Heart left ventricle (tissue), 16 donors: ENCODE results near the gene DLX3. TPM values are rescaled to one million over a fixed set of nuclear protein-coding genes. Genes with fewer than 3 reads are reported as not detected.

ENCODE experiments used
- ATAC-seq, 4 donors: fragments of 200-7000 bp; cut with Tn5 transposase; one replicate each; pipeline ENCODE4 v1.9.1; 2020 to 2022; ENCODE audit warnings: moderate library complexity in 4 of 4, mild to moderate bottlenecking in 3 of 4, moderate number of reproducible peaks in 1 of 4
- DNase-seq, 5 donors: peaks; one replicate each; pipeline ENCODE4 v3.0.0-alpha.2; 2020
- H3K27ac ChIP-seq, 12 donors: fragments of 200-600 bp; sonication (generic) in 4 of 12; one replicate each; pipeline versions ENCODE4 v1.5.0 to v1.8.0; 2016 to 2022; ENCODE audit warnings: mild to moderate bottlenecking in 2 of 12
- H3K27me3 ChIP-seq, 9 donors: fragments of 200-600 bp; sonication (generic) in 2 of 9; one replicate each; pipeline versions ENCODE4 v1.5.1 to v1.8.0; 2016 to 2022; ENCODE audit warnings: mild to moderate bottlenecking in 3 of 9
- H3K36me3 ChIP-seq, 9 donors: fragments of 200-600 bp; sonication (generic) in 2 of 9; one replicate each; pipeline versions ENCODE4 v1.5.0 to v1.8.0; 2018 to 2022; ENCODE audit warnings: mild to moderate bottlenecking in 2 of 9
- H3K4me1 ChIP-seq, 12 donors: fragments of 200-600 bp; sonication (generic) in 4 of 12; one replicate each; pipeline versions ENCODE4 v1.5.0 to v1.8.0; 2016 to 2022; ENCODE audit warnings: mild to moderate bottlenecking in 3 of 12
- H3K4me3 ChIP-seq, 12 donors: fragments of 200-600 bp; sonication (generic) in 4 of 12; one replicate each; pipeline versions ENCODE4 v1.5.0 to v1.8.0; 2017 to 2022; ENCODE audit warnings: mild to moderate bottlenecking in 9 of 12, moderate library complexity in 4 of 12
- H3K9me3 ChIP-seq, 12 donors: fragments of 200-600 bp; sonication (generic) in 4 of 12; one replicate each; pipeline versions ENCODE4 v1.5.0 to v1.8.0; 2016 to 2022; ENCODE audit warnings: mild to moderate bottlenecking in 1 of 12
- POLR2A ChIP-seq, 2 donors: fragments of 450-650 bp; IDR thresholded peaks; one replicate each; pipeline ENCODE4 v1.6.1; 2017; ENCODE audit warnings: antibody characterized with exemption in 2 of 2, mild to moderate bottlenecking in 2 of 2, moderate library complexity in 2 of 2
- WGBS, 4 donors: extraction: QIAGEN DNeasy Blood & Tissue Kit in 2 of 4; methylation state at CpG; one replicate each; pipeline versions ENCODE4 v1.1.5 to v1.1.7; 2013 to 2018; 5-methylcytosine and 5-hydroxymethylcytosine counted together
- intact Hi-C, 10 donors: fragments of 100-400 bp; cut with DNase I; formaldehyde crosslinking; loops; one replicate each; pipeline versions ENCODE4 v1.11.1 to v1.14.2; 2022
- polyA plus RNA-seq, 2 donors: library from polyadenylated mRNA; stranded (reverse); fragments of 200-250 nt; gene quantifications; one replicate each; pipeline ENCODE4 v1.2.3, GENCODE V29; 2013
- total RNA-seq, 9 donors: library from RNA; depleted of rRNA in 2 of 9; stranded (reverse); fragments of >200 nt in 2 of 9; fragmentation: NEBNext Ultra II Directional in 3 of 9; extraction: Animal tissue kit (Norgen Biotek cat#: 25700) in 3 of 9; gene quantifications; one replicate each; pipeline versions ENCODE4 v1.1.0 to v1.2.4, GENCODE V29; 2016 to 2023
- TF ChIP-seq, protein P1 (sequence below), 12 donors: fragments of 200-600 bp; sonication (generic) in 4 of 12; IDR thresholded peaks; one replicate each; pipeline versions ENCODE4 v1.5.0 to v1.8.0; 2018 to 2022; ENCODE audit warnings: antibody characterized with exemption in 12 of 12, mild to moderate bottlenecking in 5 of 12
- donor health status: ischemic (EF 13 %, LVEDD 7.1; RV severe dilation, severe dysfunction).
- donor health status: healthy with polysubstance abuse.
- donor health status: DM: no; HTN: yes; CAD: no.
- donor health status: DM: no; HTN: no; CAD: no.
- donor health status: ischemic (EF 25% LVEDD 6.9; RV normal size, moderate dysfunction).
- donor health status: ischemic (EF 25% LVEDD 5.7; RV mildly dilated, moderate dysfunction).
- donor health status: healthy.
- donor health status: DM: yes; HTN: yes; CAD: no.
- donor health status: ischemic (EF 35%, LVEDD 5.7; RV mildly dilated, moderate dysfunction).
- donor health status: nonischemic (EF 11% LVEDD 7.7; RV severe dilation, severe dysfunction).
- donor health status: DM: yes; HTN: yes; CAD: no.
- donor health status: PGD.
- donor health status: ischemic (EF 29% LVEDD 5.4; RV normal size, mild dysfunction).
- donor health status: nonischemic (EF 23%, LVEDD 6.1; RV moderate dilation, normal function).

The DLX3 gene
- total and polyA plus RNA-seq, 11 donors, result 0.08 to 0.61 (median 0.09) TPM; not detected in 6

DNA sequence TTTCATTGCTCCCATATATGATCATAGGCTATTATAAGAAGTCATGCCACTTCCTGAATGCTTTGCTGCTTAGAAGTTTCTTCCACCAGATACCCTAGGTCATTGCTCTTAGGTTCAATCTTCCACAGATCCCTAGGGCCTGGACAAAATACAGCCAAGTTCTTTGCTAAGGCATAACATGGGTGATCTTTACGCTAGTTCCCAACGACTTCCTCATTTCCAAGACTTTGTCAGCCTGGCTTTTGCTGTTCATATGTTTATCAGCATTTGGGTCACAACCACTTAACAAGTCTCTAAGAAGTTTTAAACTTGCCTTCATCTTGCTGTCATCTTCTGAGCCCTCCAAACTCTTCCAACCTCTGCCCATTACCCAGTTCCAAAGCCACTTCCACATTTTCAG is 20.1 kb upstream of the DLX3 start:
- intact Hi-C loops, result no loop called here
- WGBS, 4 donors, result 87 to 96% (median 93%) methylated on average over 2 of the region's 2 CpGs
- no peak for DNase-seq
- H3K9me3 ChIP-seq, result peaks cover 0 to 30% (median 8%) of the 10 kb centered on the region in 12 donors
- H3K4me1 ChIP-seq, result peaks cover 0 to 3% (median 0%) of the 10 kb centered on the region in 12 donors
- H3K27me3 ChIP-seq, result peaks cover 0 to 9% (median 0%) of the 10 kb centered on the region in 9 donors
- TF ChIP-seq, protein P1, sequence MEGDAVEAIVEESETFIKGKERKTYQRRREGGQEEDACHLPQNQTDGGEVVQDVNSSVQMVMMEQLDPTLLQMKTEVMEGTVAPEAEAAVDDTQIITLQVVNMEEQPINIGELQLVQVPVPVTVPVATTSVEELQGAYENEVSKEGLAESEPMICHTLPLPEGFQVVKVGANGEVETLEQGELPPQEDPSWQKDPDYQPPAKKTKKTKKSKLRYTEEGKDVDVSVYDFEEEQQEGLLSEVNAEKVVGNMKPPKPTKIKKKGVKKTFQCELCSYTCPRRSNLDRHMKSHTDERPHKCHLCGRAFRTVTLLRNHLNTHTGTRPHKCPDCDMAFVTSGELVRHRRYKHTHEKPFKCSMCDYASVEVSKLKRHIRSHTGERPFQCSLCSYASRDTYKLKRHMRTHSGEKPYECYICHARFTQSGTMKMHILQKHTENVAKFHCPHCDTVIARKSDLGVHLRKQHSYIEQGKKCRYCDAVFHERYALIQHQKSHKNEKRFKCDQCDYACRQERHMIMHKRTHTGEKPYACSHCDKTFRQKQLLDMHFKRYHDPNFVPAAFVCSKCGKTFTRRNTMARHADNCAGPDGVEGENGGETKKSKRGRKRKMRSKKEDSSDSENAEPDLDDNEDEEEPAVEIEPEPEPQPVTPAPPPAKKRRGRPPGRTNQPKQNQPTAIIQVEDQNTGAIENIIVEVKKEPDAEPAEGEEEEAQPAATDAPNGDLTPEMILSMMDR (IDR thresholded peaks at IDR 0.05), result no peak
- no peak for TF ChIP-seq POLR2A (IDR thresholded peaks at IDR 0.05)
- no peak overlapping the region for H3K27ac ChIP-seq
- no peak overlapping the region for H3K4me3 ChIP-seq
- H3K36me3 ChIP-seq, result no peaks in the 10 kb centered on the region
- ATAC-seq, result no peak

DNA sequence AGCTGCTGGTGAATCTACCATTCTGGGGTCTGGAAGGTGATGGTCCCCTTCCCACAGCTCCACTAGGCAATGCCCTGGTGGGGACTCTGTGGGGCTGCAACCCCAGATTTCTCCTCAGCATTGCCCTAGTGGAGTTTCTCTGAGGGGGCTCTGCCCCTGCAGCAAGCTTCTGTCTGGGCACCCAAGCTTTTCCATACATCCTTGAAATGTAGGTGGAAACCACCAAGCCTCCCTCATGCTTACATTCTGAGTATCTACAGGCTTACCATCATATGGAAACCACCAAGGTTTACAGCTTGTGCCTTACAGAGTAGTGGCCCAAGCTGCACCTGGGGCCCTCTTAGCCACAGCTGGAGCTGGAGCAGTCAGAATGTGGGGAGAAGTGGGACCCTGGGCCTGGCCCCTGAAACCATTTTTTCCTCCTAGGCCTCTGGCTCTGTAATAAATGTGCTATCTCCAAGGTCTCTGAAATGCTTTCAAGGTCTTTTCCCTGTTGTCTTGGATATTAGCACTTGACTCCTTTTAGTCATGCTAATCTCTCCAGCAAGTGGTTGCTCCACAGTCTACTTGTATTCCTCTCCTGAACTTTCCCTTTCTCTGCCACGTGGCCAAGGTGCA is 19.6 kb upstream of the DLX3 start:
- Histone ChIP-seq H3K27ac (no peak overlapping the region), H3K4me1 (peaks cover 0 to 3% (median 0%) of the 10 kb centered on the region in 12 donors), H3K9me3 (peaks cover 0 to 35% (median 11%) of the 10 kb centered on the region in 12 donors), H3K36me3 (no peaks in the 10 kb centered on the region), H3K4me3 (no peak overlapping the region), H3K27me3 (peaks cover 0 to 9% (median 0%) of the 10 kb centered on the region in 9 donors)
- ATAC-seq, result no peak
- TF ChIP-seq, protein P1 (IDR thresholded peaks at IDR 0.05), result no peak
- no peak for TF ChIP-seq POLR2A (IDR thresholded peaks at IDR 0.05)
- intact Hi-C loops, result no loop called here
- no peak for DNase-seq
- WGBS, 4 donors, result 23 to 58% (median 36%) methylated on average over 1 of the region's 1 CpG

DNA sequence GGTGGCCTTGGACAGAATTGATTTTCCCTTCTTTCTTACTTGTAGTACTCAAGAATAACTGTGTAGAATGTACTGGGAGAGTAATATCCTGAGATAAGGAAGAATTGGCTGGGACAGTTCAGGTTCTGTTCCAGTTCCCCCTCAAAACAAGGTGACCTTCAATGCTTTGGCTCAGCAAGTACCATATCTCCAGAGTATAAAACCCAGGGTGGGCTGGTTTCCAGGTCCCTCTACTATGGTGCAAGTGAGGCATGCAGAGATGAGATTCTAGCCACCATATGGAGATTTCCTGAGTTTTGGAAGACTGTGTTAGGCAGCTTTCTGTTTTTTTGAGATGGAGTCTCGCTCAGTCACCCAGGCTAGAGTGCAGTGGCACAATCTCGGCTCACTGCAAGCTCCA is 18.1 kb upstream of the DLX3 start:
- Histone ChIP-seq H3K27me3 (peaks cover 0 to 9% (median 0%) of the 10 kb centered on the region in 9 donors), H3K4me1 (no peaks in the 10 kb centered on the region), H3K36me3 (no peaks in the 10 kb centered on the region), H3K9me3 (peaks cover 0 to 47% (median 13%) of the 10 kb centered on the region in 12 donors), H3K4me3 (no peak overlapping the region), H3K27ac (no peak overlapping the region)
- WGBS, 4 donors, result 64 to 84% (median 77%) methylated on average over 2 of the region's 2 CpGs
- DNase-seq (no peak), ATAC-seq (no peak)
- intact Hi-C loops, result no loop called here
- no peak for TF ChIP-seq POLR2A (IDR thresholded peaks at IDR 0.05)
- TF ChIP-seq, protein P1 (IDR thresholded peaks at IDR 0.05), result no peak

DNA sequence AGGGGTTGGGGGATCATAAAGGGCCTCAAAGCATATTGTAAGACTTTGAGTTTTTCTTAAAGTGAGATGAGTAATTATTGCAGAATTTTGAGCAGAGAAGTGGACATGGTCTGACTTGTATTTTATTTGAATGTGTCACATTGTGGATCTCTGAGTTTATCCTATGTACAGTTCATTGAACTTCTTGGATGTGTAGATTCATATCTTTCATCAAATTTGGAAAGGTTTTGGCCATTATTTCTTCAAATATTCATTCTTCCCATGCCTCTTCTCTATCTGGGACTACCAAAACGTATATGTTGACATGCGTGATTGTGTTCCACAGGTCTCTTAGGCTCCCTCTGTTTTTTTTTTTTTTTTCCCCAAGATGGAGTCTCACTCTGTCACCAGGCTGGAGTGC is 14.3 kb upstream of the DLX3 start:
- intact Hi-C loops, result no loop called here
- Histone ChIP-seq H3K36me3 (no peaks in the 10 kb centered on the region), H3K27me3 (peaks cover 0 to 34% (median 6%) of the 10 kb centered on the region in 9 donors), H3K4me3 (no peak overlapping the region), H3K9me3 (peaks cover 0 to 40% (median 13%) of the 10 kb centered on the region in 12 donors), H3K27ac (no peak overlapping the region), H3K4me1 (no peaks in the 10 kb centered on the region)
- no peak for DNase-seq
- TF ChIP-seq, protein P1 (IDR thresholded peaks at IDR 0.05), result no peak
- no peak for TF ChIP-seq POLR2A (IDR thresholded peaks at IDR 0.05)
- 80 to 85% (median 81%) methylated on average over 2 of the region's 2 CpGs for WGBS, 4 donors
- no peak for ATAC-seq
